LNCaP clone FGC (cell line): Measurements from ENCODE around the gene DHX57.
A peak's percentile ranks its signal among the peaks of the same experiment; 100 is the strongest.
"Not testable (repeated sequence)": the region's sequence is repeated elsewhere in the genome, so short reads cannot be mapped to it uniquely, and the experiment has no call there.

Experiments
- DNase-seq: peaks from one replicate; pipeline ENCODE4 v3.0.0-alpha.2; 2011; ENCODE audit warnings: low read depth
- H3K4me3 ChIP-seq: 2 replicates; pipeline ENCODE4 v1.5.1; 2011; ENCODE audit warnings: mild to moderate bottlenecking, low read depth, low read length, control low read depth
- TF ChIP-seq, protein P1 (sequence below): IDR thresholded peaks from 2 replicates; pipeline ENCODE4 v1.5.1; 2012; ENCODE audit warnings: mild to moderate bottlenecking; ENCODE audit not compliant: control insufficient read depth, insufficient read depth; ENCODE audit errors: extremely low read depth

Gene DHX57

DNA sequence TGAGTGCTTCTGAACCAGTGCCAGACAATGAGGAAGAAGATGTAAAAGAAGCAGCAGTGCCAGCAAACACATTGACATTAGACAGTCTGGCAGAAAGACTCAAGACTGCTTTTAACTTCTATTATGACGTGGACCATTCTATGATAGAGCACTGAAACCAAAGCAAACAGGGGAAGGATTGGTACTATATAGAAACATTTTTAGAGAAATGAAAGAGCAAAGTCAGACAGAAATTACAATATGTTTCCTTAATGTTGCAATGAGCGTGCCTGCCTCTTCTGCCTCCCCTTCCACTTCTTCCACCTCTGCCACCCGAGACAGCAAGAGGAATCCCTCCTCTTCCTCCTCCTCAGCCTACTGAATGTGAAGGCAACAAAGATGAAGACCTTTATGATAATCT lies 39.7 kb downstream of the DHX57 start:
- H3K4me3 ChIP-seq, result no peak overlapping the region
- DNase-seq, result no peak
- TF ChIP-seq, protein P1, sequence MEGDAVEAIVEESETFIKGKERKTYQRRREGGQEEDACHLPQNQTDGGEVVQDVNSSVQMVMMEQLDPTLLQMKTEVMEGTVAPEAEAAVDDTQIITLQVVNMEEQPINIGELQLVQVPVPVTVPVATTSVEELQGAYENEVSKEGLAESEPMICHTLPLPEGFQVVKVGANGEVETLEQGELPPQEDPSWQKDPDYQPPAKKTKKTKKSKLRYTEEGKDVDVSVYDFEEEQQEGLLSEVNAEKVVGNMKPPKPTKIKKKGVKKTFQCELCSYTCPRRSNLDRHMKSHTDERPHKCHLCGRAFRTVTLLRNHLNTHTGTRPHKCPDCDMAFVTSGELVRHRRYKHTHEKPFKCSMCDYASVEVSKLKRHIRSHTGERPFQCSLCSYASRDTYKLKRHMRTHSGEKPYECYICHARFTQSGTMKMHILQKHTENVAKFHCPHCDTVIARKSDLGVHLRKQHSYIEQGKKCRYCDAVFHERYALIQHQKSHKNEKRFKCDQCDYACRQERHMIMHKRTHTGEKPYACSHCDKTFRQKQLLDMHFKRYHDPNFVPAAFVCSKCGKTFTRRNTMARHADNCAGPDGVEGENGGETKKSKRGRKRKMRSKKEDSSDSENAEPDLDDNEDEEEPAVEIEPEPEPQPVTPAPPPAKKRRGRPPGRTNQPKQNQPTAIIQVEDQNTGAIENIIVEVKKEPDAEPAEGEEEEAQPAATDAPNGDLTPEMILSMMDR, result no peak

DNA sequence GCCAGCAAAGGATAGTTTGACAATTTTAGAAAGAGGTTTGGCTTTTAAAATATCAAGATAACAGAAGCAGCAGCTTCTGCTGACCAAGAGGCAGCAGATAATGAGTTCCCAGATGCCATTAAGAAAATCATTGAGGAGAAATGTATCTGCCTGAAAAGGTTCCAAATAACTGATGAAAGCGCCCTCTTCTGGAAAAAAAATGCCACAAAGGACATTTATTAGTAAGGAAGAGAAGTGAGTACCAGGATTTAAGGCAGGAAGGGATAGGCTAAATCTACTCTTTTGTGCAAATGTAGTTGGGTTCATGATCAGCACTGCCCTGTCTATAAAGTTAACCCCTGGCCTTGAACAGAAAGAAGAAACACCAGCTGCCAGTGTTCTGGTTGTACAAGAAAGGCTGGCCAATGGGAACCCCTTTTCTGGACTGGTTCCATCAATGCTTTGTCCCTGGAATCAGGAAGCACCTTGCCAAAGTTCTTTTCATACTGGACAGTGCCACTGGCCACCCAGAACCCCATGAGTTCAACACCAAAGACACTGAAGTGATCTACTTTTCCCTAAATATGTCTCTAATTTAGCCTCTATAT lies 40.6 kb downstream of the DHX57 start:
- TF ChIP-seq, protein P1, result 0 out of 2 replicates have a peak, but pooled peaks have one; percentile 18
- no peak for DNase-seq
- no peak overlapping the region for H3K4me3 ChIP-seq

DNA sequence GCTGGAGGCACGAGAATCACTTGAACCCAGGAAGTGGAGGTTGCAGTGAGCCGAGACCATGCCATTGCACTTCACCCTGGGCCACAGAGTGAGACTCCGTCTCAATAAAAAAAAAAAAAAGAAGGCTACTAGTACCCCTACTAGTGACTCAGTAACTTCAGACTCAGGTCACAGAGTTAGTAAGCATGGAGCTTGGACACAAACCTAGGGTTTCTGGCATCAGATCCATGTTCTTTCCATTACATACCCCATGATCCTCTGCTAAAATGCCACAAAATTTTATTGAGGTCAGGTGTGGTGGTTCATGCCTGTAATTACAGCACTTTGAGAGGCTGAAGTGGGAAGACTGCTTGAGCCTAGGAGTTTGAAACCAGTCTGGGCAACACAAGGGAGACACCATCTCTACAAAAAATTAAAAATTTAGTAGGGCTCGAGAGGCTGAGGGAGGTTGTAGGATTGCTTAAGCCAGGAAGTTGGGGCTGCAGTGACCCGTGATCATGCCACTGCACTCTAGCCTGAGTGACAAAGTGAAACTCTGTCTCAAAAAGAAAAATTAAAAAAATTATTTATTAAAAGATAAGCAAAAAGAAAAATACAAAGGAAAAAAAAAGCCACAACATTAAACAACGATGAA lies 45.1 kb downstream of the DHX57 start:
- DNase-seq, result no peak
- TF ChIP-seq, protein P1, result no peak
- H3K4me3 ChIP-seq, result no peak overlapping the region

DNA sequence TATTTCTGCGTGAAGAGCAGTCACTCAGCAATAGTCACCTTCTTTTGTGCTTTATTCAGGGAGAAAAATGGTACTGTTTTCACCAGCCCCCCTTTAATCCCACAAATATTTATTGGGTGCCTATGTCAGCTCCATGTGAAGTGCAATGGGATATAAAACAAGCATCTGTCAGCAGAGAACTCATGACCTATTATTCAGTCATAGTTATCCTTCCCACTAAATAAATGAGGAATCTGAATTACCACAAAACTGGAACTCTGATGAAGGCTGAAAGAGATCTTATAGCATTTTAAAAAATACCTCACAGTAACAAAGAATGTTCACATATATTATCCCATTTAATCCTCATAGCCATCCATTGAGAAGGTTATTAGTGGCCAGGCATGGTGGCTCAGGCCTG lies 45.8 kb downstream of the DHX57 start:
- TF ChIP-seq, protein P1, result no peak
- H3K4me3 ChIP-seq, result no peak overlapping the region

DNA sequence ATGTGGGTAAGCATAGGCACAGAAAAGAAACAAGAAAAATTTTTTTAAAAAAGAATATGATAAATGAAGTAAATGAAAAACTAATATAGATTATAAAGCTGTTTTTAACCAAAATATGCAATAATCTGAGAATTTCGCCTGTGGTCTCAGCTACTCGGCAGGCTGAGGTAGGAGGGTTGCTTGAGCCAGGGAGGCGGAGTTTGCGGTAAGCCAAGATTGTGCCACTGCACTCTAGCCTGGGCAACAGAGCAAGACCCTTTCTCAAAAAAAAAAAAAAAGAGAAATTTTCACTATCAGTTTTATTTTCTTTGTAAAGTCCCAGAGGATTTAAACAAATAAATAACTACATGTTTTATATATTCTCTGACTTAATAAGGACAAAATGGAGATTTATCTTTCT lies 47.3 kb downstream of the DHX57 start:
- TF ChIP-seq, protein P1, result no peak
- DNase-seq, result no peak
- H3K4me3 ChIP-seq, result no peak overlapping the region

More for the DNA sequence above, 45.8 kb downstream of the DHX57 start:
- DNase-seq, result no peak

DNA sequence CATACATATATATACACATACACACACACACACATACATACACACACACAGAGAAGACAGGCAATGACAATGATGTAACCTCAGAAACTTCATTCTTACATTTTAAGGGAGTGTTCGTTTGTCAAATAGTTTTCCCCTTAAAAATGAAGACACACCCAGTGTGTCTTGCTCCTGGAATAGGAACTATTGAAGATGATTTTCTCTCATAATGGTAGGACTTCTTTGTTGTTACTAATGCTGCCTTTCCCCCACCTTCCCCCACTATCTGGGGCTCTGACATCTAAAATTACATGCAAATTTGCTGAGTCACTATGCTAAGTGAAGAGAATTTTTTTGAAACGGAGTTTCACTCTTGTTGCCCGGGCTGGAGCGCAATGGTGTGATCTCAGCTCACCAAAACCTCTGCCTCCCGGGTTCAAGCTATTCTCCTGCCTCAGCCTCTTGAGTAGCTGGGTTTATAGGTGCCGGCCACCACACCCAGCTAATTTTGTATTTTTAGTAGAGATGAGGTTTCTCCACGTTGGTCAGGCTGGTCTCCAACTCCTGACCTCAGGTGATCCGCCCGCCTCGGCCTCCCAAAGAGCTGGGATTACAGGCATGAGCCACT lies 48.1 kb downstream of the DHX57 start:
- not testable (repeated sequence) for H3K4me3 ChIP-seq, DNase-seq

DNA sequence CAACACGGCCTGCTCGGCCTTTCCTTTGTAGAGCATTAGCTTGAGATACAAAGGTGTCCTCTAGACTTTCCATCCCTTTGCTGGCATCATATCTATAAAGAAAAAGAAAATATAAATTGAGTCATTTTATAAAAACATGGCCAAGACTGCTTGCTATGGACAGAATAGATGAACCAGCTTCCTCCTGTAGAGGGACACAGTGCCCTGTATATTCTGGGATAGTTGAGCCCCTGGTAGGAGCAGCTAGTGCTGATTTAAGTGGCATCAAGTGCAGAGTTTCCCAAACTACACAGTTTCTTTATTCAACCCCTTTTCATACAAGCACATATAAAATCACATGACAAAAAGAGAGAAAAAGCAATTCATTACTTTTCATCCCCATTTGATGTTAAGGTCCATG lies 49.8 kb downstream of the DHX57 start:
- no peak for DNase-seq
- TF ChIP-seq, protein P1, result no peak

More for the DNA sequence above, 49.8 kb downstream of the DHX57 start:
- H3K4me3 ChIP-seq, result no peak overlapping the region
